HG03045 (cell line): Measurements from ENCODE around the gene TP53AIP1.
"Not testable (repeated sequence)": the region's sequence is repeated elsewhere in the genome, so short reads cannot be mapped to it uniquely, and the experiment has no call there.

Source experiments
- ATAC-seq: cut with Tn5 transposase; IDR thresholded peaks from one replicate; pipeline ENCODE4 v1.9.1; 2021; ENCODE audit warnings: mild to moderate bottlenecking, moderate library complexity; ENCODE audit not compliant: unreplicated experiment

The TP53AIP1 gene

DNA sequence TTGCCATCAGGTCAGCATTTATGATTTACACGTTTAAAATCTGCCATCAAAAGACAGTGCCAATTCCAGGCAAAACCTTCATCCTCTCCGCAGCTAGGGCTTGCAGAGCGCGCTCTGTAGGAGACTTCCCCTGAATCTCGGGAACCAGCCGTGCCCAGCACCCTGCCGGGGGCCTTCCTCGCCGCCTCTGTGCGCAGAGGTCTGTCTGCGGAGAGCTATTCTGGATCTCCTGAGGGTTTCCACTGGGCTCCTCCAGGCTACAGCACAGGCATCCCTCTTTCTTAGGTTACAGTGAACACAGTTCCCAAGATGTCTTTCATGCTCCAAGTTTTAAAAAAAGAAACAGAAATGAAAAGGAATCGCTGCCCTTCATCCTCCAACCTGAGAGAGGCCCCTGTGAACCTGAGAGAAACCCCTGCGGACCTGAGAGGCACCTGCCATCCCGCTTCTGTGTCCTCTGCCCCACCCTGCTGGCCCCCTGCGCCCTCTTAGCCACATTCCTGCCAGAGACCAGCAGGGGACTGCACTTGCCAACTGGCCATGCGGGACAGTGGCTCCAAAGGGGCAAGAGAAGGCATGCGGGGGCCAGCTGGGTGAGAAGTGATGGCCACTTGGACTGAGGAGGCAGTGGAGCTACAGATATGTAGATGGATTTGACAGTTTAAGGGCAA, 16.1 kb downstream of the TP53AIP1 start:
- ATAC-seq: no peak

DNA sequence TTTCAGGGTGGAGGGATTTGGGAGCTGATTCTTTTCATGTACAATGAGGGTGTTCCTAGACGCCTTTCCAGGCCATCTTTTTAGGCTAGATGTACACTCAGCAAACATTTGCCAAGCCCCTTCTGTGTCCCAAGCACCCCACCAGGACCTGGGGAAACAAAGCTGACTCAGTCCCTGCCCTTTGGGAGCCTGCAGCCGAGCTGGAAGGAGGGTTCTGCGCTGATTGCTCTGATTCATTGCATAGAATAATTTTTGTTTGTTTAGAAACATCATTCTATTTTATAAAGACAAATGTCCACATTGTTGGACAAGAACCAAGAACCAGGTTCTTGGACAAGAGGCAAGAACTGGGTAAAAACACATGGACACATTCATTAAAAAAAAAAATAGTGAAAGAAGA, 16.7 kb downstream of the TP53AIP1 start:
- ATAC-seq: no peak

GRCh38 chr11:128925250-128925600, 17.4 kb downstream of the TP53AIP1 start:
- no peak for ATAC-seq

DNA sequence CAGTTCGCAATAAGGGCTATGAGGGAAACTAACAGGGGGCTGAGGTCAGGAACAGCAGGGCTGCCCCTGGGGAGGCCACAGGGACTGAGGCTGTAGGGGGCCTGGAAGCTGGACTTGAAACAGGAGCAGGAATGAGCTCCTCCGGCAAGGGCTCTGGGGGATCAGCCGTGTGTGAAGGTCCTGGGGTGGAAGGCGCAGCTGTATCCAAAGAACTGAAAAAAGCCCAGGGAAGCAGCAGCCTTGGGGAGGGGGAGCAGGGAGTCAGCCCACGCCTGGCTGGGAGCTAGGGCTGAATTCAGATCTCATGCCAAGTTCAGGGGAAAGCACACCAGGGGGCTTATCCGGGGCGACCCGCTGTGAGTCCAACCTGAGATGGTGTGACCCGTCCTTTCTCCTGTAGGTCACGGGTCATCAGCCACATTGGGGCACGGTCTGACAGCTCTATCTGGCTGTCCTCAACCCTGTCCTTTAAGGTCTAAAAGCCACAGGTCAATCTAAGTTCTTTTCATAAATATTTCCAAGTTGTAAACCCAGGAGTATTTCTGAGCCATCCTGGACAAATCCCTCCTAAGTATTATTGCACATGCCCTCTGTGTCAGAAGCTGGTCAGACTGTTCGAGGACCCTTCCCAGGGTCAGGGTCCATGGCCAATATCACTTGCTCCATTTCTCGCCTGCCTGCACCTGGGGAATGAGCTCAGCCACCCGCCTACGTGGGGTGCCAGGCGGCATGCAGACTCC, 18.0 kb downstream of the TP53AIP1 start:
- ATAC-seq: no peak

- no peak for ATAC-seq
Observed at GRCh38 chr11:128924104-128924503, 18.6 kb downstream of the TP53AIP1 start.

- ATAC-seq: no peak
Observed at GRCh38 chr11:128921793-128922192, 20.9 kb downstream of the TP53AIP1 start.

- ATAC-seq: no peak
Observed at GRCh38 chr11:128920666-128921065, 22.0 kb downstream of the TP53AIP1 start.

GRCh38 chr11:128919635-128920034, 23.0 kb downstream of the TP53AIP1 start:
- ATAC-seq: not testable (repeated sequence)

- ATAC-seq: no peak
Observed at GRCh38 chr11:128919216-128919615, 23.5 kb downstream of the TP53AIP1 start.

GRCh38 chr11:128917144-128917724, 25.4 kb downstream of the TP53AIP1 start:
- ATAC-seq: no peak

DNA sequence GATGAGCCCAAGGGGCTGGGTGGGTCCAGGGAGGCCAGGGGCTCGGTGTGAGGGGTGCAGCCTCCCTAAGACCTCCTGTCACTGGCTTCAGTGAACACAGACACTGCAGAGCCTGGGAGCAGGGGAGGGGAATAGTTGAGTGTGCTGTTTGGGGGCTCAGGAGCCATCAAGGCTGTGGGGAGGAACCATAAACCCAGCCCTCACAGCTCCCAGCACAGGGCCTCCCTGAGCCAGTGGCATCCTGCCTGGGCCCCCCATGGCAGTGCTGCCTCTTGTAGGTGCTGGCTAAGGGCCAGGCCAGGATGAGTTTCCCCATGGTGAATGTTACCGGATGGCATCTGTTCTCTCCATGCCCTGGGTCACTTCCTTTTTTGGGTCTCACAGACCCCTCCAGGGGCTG, 26.0 kb downstream of the TP53AIP1 start:
- ATAC-seq: no peak

DNA sequence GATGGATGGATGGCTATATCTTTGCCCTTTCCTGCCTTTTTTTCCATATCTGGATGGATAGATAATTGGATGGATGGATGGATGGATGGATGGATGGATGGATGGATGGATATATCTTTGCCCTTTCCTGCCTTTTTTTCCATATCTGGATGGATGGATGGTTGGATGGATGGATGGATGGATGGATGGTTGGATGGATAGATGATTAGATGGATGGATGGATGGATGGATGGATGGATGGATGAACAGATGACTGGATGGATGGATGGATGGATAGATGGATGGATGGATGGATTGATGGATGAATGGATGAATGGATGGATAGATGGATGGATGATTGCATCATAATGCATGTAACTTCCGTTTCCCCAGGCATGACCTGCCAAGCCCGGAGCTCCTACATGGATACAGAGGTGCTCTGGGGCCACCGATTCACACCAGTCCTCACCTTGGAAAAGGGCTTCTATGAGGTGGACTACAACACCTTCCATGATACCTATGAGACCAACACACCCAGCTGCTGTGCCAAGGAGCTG, 26.6 kb downstream of the TP53AIP1 start:
- no peak for ATAC-seq

- no peak for ATAC-seq
Observed at GRCh38 chr11:128915149-128915521, 27.5 kb downstream of the TP53AIP1 start.

GRCh38 chr11:128914216-128915148, 28.2 kb downstream of the TP53AIP1 start:
- ATAC-seq: no peak

DNA sequence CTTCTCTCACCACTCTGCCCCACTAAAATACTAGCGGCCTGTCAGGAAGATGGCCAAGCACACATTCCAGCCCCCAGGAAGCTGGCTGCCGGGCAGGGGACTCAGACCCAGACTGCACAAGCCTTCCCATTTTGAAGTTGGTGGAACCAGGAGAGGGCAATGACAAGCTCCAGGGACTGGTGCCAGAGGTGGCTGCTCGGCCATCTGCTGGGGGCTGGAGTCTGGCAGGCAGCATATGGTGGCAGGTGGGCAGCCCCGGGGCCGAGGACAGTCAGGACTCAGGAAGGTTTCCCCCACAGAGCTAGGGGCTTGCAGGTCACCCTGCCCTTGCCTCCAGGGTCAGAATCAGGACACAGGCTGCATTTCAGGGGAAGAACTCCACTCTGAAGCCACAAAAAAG, 28.9 kb downstream of the TP53AIP1 start:
- no peak for ATAC-seq

- no peak for ATAC-seq
Observed at GRCh38 chr11:128911701-128912100, 31.0 kb downstream of the TP53AIP1 start.

DNA sequence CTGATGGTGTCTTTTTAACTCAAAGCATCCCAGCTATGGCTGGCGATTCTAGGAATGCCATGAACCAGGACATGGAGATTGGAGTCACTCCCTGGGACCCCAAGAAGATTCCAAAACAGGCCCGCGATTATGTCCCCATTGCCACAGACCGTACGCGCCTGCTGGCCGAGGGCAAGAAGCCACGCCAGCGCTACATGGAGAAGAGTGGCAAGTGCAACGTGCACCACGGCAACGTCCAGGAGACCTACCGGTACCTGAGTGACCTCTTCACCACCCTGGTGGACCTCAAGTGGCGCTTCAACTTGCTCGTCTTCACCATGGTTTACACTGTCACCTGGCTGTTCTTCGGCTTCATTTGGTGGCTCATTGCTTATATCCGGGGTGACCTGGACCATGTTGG, 31.4 kb downstream of the TP53AIP1 start:
- ATAC-seq: no peak

DNA sequence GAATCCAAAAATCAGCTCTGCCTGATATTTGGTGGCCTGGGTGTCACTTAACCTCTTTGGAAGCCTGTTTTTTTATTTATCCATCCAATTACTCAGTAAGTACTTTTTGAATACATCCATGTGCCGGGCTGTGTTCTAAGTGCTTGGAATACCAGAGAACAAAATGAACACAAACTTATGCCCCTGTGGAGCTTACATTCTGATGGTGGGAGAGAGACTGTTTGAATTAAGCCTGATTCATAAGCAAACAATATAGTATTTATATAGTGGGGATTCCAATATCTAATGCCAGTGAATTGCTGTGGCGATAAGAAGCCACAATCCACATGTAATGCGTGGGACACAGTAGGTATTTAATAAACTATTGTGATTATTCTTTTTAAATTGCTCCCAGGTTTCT, 32.1 kb downstream of the TP53AIP1 start:
- no peak for ATAC-seq

DNA sequence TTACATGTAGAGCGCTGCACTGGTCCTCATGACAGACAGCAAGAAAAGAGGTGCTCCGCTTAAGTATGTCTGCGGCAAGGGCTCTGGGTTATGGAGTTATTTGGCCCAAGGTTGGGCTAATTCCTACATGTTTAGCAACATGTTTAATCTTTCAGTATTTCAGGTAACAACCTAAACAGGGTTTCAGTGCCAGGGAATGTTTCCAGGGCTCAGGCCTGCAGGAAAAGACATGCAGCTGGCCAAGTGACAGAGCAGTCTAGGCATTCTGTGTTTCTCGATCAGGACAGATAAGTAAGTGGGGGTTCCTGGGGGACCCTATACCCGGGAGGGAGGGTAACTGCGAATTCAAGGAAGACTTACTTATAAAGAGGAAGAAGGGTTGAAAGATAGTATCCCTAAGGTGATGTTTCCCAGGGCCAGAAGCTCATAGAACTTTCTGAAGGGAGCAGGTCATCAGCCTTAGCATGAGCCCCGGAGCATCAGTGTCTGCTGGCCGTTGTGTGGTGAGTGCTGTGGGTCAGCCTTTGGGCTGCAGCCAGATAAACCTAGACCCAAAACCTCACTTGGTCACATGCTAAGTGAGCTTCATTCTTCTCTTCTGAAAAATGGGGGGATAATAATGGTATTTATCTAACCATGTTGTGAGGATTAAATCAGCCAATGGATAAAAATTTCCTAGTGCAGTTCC, 33.1 kb downstream of the TP53AIP1 start:
- no peak for ATAC-seq
